Body of pancreas (tissue), 4 donors: ENCODE data around the gene PLEKHA6.

Experiments used
- CTCF ChIP-seq, 7 experiments: fragments of 450-650 bp in 4 of 7; fragments of 200-600 bp in 3 of 7; sonication (generic) in 3 of 7; IDR thresholded peaks; one replicate each; pipeline ENCODE4 v1.5.1; 2016 to 2019; ENCODE audit warnings: antibody characterized with exemption in 7 of 7
- POLR2A ChIP-seq, 3 donors: fragments of 450-650 bp; IDR thresholded peaks; one replicate each; pipeline ENCODE4 v1.6.1; 2016; ENCODE audit warnings: antibody characterized with exemption in 3 of 3, mild to moderate bottlenecking in 2 of 3

DNA sequence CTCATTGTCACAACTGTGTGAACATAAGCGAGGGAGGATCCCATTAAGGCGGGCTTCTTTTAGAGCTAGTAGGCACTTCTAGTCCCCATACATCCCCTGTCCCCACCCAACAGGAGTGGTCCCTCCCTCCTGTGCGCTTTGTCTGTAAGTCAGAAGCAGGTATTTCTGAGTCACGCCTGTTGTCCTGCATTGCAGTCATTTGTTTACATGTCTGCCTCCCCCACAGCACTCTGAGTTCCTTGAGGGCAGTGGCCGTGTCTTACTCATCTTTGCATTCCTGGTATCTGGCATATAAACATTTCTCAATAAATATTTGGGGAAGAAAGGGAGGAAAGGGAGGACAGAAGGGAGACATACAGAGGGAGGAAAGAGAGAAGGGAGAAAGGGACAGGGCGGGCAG lies 40.3 kb downstream of the PLEKHA6 start:
- TF ChIP-seq CTCF (IDR thresholded peaks at IDR 0.05) (no peak), POLR2A (IDR thresholded peaks at IDR 0.05) (no peak)
